WTC11 (cell line): ENCODE data around the gene HPCA. TPM values are rescaled to one million over a fixed set of nuclear protein-coding genes. Genes with fewer than 3 reads are reported as not detected.

Experiments used
- E2F4 ChIP-seq: sonication (generic); formaldehyde crosslinking; IDR thresholded peaks from 2 replicates; pipeline ENCODE4 v1.8.1; 2022; ENCODE audit warnings: low read depth, mild to moderate bottlenecking, moderate library complexity, missing genetic modification reagents, borderline replicate concordance
- E2F5 ChIP-seq: sonication (generic); formaldehyde crosslinking; IDR thresholded peaks from 2 replicates; pipeline ENCODE4 v1.8.1; 2022; ENCODE audit warnings: mild to moderate bottlenecking, moderate library complexity, missing genetic modification reagents
- FOXJ3 ChIP-seq: sonication (generic); formaldehyde crosslinking; IDR thresholded peaks from 2 replicates; pipeline ENCODE4 v1.9.0; 2021; ENCODE audit warnings: missing genetic modification reagents, mild to moderate bottlenecking, borderline replicate concordance
- FOXK1 ChIP-seq: sonication (generic); formaldehyde crosslinking; IDR thresholded peaks from 2 replicates; pipeline ENCODE4 v1.8.0; 2022; ENCODE audit warnings: mild to moderate bottlenecking, moderate library complexity, missing genetic modification reagents
- GTF2I ChIP-seq: fragments of 250-450 bp; sonication (Bioruptor Pico); conservative IDR thresholded peaks from 2 replicates; pipeline ENCODE4 v1.4.0; 2021; ENCODE audit warnings: mild to moderate bottlenecking
- IRF1 ChIP-seq: sonication (generic); formaldehyde crosslinking; IDR thresholded peaks from 2 replicates; pipeline ENCODE4 v1.8.0; 2023; ENCODE audit warnings: missing genetic modification reagents
- IRF2 ChIP-seq: sonication (generic); formaldehyde crosslinking; IDR thresholded peaks from 2 replicates; pipeline ENCODE4 v1.8.0; 2022; ENCODE audit warnings: low read depth, missing genetic modification reagents, borderline replicate concordance
- NFYB ChIP-seq: sonication (generic); formaldehyde crosslinking; conservative IDR thresholded peaks from 2 replicates; pipeline ENCODE4 v1.8.0; 2022; ENCODE audit warnings: low read depth, missing genetic modification reagents
- SMAD3 ChIP-seq: sonication (generic); formaldehyde crosslinking; IDR thresholded peaks from 2 replicates; pipeline ENCODE4 v1.8.0; 2022; ENCODE audit warnings: missing genetic modification reagents, mild to moderate bottlenecking, borderline replicate concordance
- TEAD1 ChIP-seq: sonication (generic); formaldehyde crosslinking; IDR thresholded peaks from 2 replicates; pipeline ENCODE4 v1.8.0; 2022; ENCODE audit warnings: mild to moderate bottlenecking, missing genetic modification reagents
- TEAD4 ChIP-seq: sonication (generic); formaldehyde crosslinking; IDR thresholded peaks from 2 replicates; pipeline ENCODE4 v1.8.0; 2022; ENCODE audit warnings: mild to moderate bottlenecking, missing genetic modification reagents
- TP53 ChIP-seq: sonication (generic); formaldehyde crosslinking; IDR thresholded peaks from 2 replicates; pipeline ENCODE4 v1.8.1; 2023; ENCODE audit warnings: mild to moderate bottlenecking, missing genetic modification reagents
- ZNF263 ChIP-seq: sonication (generic); formaldehyde crosslinking; IDR thresholded peaks from 2 replicates; pipeline ENCODE4 v1.8.1; 2022; ENCODE audit warnings: low read depth, mild to moderate bottlenecking, moderate library complexity, missing genetic modification reagents
- ZNF671 ChIP-seq: fragments of 250-450 bp; sonication (Bioruptor Pico); IDR thresholded peaks from 2 replicates; pipeline ENCODE4 v1.8.0; 2021; ENCODE audit warnings: mild to moderate bottlenecking
- total RNA-seq: library from RNA; stranded (reverse); gene quantifications from 3 replicates; pipeline ENCODE4 v1.2.3, GENCODE V29; 2021
- TF ChIP-seq, protein P1 (sequence below): sonication (generic); formaldehyde crosslinking; IDR thresholded peaks from 2 replicates; pipeline ENCODE4 v1.8.1; 2022; ENCODE audit warnings: missing genetic modification reagents, borderline replicate concordance
- TF ChIP-seq, protein P2 (sequence below): sonication (generic); formaldehyde crosslinking; conservative IDR thresholded peaks from 2 replicates; pipeline ENCODE4 v1.8.1; 2022; ENCODE audit warnings: mild to moderate bottlenecking, missing genetic modification reagents
- TF ChIP-seq, protein P3 (sequence below): fragments of 250-450 bp; sonication (Bioruptor Pico); IDR thresholded peaks from 2 replicates; pipeline ENCODE4 v1.9.0; 2021; ENCODE audit warnings: mild to moderate bottlenecking, borderline replicate concordance
- TF ChIP-seq, protein P4 (sequence below): sonication (generic); formaldehyde crosslinking; IDR thresholded peaks from 2 replicates; pipeline ENCODE4 v1.8.0; 2022; ENCODE audit warnings: mild to moderate bottlenecking, missing genetic modification reagents
- TF ChIP-seq, protein P5 (sequence below): sonication (generic); formaldehyde crosslinking; IDR thresholded peaks from 2 replicates; pipeline ENCODE4 v1.8.1; 2023; ENCODE audit warnings: mild to moderate bottlenecking, missing genetic modification reagents
- TF ChIP-seq, protein P6 (sequence below): sonication (generic); formaldehyde crosslinking; IDR thresholded peaks from 2 replicates; pipeline ENCODE4 v1.8.1; 2023; ENCODE audit warnings: mild to moderate bottlenecking, missing genetic modification reagents, moderate library complexity
- TF ChIP-seq, protein P7 (sequence below): fragments of 250-450 bp; sonication (Bioruptor Pico); conservative IDR thresholded peaks from 2 replicates; pipeline ENCODE4 v1.9.0; 2021; ENCODE audit warnings: mild to moderate bottlenecking

HPCA gene
- total RNA-seq, 1 experiment from 2014 or later: 1.9 TPM

- peak; percentile 98 for TF ChIP-seq TEAD4 (CRISPR knock-in tag)
- TF ChIP-seq TEAD1: peak; percentile 98
- TF ChIP-seq ZNF263 (CRISPR knock-in tag): peak; percentile 69; the same call in 1 of the 2 replicates
- TF ChIP-seq, protein P1, sequence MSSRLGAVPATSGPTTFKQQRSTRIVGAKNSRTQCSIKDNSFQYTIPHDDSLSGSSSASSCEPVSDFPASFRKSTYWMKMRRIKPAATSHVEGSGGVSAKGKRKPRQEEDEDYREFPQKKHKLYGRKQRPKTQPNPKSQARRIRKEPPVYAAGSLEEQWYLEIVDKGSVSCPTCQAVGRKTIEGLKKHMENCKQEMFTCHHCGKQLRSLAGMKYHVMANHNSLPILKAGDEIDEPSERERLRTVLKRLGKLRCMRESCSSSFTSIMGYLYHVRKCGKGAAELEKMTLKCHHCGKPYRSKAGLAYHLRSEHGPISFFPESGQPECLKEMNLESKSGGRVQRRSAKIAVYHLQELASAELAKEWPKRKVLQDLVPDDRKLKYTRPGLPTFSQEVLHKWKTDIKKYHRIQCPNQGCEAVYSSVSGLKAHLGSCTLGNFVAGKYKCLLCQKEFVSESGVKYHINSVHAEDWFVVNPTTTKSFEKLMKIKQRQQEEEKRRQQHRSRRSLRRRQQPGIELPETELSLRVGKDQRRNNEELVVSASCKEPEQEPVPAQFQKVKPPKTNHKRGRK (CRISPR knock-in tag): no peak; the same call in 1 of the 2 replicates
- TF ChIP-seq, protein P2, sequence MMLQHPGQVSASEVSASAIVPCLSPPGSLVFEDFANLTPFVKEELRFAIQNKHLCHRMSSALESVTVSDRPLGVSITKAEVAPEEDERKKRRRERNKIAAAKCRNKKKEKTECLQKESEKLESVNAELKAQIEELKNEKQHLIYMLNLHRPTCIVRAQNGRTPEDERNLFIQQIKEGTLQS: peak; percentile 82; the same call in 1 of the 2 replicates
- TF ChIP-seq, protein P3, sequence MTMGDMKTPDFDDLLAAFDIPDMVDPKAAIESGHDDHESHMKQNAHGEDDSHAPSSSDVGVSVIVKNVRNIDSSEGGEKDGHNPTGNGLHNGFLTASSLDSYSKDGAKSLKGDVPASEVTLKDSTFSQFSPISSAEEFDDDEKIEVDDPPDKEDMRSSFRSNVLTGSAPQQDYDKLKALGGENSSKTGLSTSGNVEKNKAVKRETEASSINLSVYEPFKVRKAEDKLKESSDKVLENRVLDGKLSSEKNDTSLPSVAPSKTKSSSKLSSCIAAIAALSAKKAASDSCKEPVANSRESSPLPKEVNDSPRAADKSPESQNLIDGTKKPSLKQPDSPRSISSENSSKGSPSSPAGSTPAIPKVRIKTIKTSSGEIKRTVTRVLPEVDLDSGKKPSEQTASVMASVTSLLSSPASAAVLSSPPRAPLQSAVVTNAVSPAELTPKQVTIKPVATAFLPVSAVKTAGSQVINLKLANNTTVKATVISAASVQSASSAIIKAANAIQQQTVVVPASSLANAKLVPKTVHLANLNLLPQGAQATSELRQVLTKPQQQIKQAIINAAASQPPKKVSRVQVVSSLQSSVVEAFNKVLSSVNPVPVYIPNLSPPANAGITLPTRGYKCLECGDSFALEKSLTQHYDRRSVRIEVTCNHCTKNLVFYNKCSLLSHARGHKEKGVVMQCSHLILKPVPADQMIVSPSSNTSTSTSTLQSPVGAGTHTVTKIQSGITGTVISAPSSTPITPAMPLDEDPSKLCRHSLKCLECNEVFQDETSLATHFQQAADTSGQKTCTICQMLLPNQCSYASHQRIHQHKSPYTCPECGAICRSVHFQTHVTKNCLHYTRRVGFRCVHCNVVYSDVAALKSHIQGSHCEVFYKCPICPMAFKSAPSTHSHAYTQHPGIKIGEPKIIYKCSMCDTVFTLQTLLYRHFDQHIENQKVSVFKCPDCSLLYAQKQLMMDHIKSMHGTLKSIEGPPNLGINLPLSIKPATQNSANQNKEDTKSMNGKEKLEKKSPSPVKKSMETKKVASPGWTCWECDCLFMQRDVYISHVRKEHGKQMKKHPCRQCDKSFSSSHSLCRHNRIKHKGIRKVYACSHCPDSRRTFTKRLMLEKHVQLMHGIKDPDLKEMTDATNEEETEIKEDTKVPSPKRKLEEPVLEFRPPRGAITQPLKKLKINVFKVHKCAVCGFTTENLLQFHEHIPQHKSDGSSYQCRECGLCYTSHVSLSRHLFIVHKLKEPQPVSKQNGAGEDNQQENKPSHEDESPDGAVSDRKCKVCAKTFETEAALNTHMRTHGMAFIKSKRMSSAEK (CRISPR knock-in tag): 0 out of 2 replicates have a peak, but pooled peaks have one; percentile 52
- TF ChIP-seq, protein P4, sequence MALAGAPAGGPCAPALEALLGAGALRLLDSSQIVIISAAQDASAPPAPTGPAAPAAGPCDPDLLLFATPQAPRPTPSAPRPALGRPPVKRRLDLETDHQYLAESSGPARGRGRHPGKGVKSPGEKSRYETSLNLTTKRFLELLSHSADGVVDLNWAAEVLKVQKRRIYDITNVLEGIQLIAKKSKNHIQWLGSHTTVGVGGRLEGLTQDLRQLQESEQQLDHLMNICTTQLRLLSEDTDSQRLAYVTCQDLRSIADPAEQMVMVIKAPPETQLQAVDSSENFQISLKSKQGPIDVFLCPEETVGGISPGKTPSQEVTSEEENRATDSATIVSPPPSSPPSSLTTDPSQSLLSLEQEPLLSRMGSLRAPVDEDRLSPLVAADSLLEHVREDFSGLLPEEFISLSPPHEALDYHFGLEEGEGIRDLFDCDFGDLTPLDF: peak; percentile 98
- TF ChIP-seq SMAD3 (CRISPR knock-in tag): peak; percentile 97
- peak; percentile 95 for TF ChIP-seq E2F4 (CRISPR knock-in tag)
- peak; percentile 90; the same call in 1 of the 2 replicates for TF ChIP-seq IRF2 (CRISPR knock-in tag)
- TF ChIP-seq ZNF671: peak; percentile 75; the same call in 1 of the 2 replicates
- peak; percentile 64; the same call in 1 of the 2 replicates for TF ChIP-seq NFYB (CRISPR knock-in tag)
- peak; percentile 96 for TF ChIP-seq IRF1
- TF ChIP-seq, protein P5, sequence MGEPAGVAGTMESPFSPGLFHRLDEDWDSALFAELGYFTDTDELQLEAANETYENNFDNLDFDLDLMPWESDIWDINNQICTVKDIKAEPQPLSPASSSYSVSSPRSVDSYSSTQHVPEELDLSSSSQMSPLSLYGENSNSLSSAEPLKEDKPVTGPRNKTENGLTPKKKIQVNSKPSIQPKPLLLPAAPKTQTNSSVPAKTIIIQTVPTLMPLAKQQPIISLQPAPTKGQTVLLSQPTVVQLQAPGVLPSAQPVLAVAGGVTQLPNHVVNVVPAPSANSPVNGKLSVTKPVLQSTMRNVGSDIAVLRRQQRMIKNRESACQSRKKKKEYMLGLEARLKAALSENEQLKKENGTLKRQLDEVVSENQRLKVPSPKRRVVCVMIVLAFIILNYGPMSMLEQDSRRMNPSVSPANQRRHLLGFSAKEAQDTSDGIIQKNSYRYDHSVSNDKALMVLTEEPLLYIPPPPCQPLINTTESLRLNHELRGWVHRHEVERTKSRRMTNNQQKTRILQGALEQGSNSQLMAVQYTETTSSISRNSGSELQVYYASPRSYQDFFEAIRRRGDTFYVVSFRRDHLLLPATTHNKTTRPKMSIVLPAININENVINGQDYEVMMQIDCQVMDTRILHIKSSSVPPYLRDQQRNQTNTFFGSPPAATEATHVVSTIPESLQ: peak; percentile 92
- TF ChIP-seq TP53 (CRISPR knock-in tag): peak; percentile 99
- TF ChIP-seq E2F5 (CRISPR knock-in tag): peak; percentile 94
- TF ChIP-seq, protein P6, sequence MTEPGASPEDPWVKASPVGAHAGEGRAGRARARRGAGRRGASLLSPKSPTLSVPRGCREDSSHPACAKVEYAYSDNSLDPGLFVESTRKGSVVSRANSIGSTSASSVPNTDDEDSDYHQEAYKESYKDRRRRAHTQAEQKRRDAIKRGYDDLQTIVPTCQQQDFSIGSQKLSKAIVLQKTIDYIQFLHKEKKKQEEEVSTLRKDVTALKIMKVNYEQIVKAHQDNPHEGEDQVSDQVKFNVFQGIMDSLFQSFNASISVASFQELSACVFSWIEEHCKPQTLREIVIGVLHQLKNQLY (CRISPR knock-in tag): peak; percentile 90; the same call in 1 of the 2 replicates
- TF ChIP-seq FOXJ3 (CRISPR knock-in tag): peak; percentile 89; the same call in 1 of the 2 replicates
- peak; percentile 94 for TF ChIP-seq FOXK1
- TF ChIP-seq, protein P7, sequence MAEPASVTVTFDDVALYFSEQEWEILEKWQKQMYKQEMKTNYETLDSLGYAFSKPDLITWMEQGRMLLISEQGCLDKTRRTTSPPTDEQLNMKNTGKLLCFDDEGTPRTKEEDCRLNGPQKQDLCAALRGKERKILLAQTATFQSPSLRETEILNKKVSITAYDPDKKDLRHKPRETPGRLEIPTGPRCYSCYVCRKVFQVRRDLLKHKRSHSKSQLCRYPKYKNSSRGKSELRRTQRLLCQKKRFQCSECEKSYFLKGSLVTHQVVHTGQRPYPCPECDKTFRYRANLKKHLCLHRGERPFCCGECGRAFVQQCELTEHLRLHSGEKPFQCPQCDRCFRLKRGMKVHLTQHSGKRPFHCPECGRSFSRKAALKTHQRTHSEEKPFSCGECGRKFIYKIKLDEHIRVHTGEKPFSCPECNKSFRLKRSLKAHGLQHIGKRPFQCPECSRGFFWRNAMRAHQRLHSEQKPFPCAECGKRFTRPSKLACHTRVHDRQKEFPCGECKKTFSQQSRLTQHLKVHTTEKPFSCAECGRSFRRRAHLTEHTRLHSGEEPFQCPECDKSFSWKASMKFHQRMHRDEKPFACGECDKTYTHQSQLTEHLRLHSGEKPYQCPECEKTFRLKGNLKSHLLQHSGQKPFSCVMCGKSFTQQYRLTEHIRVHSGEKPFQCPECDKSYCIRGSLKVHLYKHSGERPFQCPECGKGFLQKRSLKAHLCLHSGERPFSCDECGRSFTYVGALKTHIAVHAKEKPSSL (CRISPR knock-in tag): no peak
- TF ChIP-seq GTF2I (CRISPR knock-in tag): no peak
Measured at GRCh38 chr1:32886004-32886827, at the start of gene HPCA (continued).
